HG03571 (cell line): ENCODE results near the gene SPACA4.
"Not testable (repeated sequence)": the region's sequence is repeated elsewhere in the genome, so short reads cannot be mapped to it uniquely, and the experiment has no call there.

ENCODE experiments used
- ATAC-seq: cut with Tn5 transposase; IDR thresholded peaks from one replicate; pipeline ENCODE4 v1.9.1; 2021; ENCODE audit not compliant: unreplicated experiment

Gene SPACA4

DNA sequence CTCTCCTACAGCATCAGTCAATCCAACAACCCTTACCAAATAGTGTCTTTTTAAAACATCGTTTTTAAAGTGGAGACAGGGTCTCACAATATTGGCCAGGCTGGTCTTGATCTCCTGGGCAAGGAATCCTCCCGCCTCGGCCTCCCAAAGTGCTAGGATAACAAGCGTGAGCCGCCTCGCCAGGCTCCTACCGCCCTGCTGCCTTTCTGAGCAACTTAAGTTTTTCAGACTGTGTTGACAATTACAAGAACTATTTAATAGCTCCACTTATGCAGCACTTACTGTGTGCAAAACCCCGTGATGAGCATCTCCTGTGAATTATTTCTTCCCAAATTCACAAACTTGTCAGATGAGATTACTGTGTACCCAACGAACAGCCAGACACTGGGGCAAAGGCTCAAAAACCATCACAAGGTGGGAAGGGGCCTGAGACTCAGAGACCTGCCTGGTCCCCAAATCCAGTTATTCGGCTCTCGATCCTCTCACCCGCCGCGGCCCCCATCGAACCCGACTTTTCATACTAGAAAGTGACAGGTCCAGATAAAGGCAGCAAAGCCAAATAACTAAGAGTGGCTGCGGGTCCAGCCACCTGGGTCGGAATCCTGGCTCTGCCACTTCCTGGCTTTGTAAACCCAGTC, 11.9 kb downstream of the SPACA4 start:
- no peak for ATAC-seq

DNA sequence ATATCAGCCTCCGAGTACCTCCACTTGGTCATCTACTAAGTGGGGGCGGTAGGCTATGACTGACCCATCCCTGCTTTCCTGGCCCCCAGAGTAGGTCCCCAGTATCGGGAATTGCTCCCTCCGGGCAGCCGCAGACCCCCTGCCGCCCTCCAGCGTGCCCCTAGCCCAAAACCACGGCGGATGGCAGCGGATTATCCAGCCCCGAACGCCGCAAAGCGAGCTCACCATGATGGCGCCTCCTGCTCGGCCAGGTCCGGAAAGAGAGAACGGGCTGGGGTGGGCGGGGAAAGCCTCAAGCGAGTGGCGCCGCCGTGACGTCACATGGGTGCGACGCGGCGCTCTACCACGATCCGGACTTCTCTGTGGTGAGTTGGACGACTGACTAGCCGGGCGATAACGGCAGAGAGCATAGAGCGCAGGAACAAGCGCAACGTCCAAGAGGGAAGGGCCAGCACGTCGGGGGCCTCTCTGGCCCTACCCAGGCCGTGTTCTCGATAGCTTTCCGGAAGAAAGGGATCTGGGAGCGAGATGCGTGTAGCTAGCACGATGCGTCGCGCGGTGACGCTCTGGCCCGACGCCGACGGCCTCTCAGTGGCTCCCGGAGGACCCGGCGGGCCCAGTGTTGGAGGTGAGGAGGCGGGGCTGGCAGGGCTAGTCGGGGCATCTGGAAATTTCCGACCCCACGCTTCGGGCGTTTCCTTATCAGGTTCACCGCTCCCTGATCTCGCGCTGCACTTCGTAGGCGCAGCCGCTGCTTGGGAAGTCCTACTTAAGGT, 12.6 kb downstream of the SPACA4 start, which contains the start of the genes RPL18 and SPHK2:
Gene RPL18 (minus strand): TSS at position 263 of the 776 bp plus-strand sequence. CDS start 35 bp downstream, at position 228.
Gene SPHK2 (plus strand): TSS at position 591 of the 776 bp plus-strand sequence. CDS start 1,009 bp downstream, outside the sequence.
- peak; percentile 75 for ATAC-seq

GRCh38 chr19:48619692-48620585, 13.4 kb downstream of the SPACA4 start:
- ATAC-seq = no peak

- no peak for ATAC-seq
Observed at GRCh38 chr19:48623556-48624066, 17.1 kb downstream of the SPACA4 start.

DNA sequence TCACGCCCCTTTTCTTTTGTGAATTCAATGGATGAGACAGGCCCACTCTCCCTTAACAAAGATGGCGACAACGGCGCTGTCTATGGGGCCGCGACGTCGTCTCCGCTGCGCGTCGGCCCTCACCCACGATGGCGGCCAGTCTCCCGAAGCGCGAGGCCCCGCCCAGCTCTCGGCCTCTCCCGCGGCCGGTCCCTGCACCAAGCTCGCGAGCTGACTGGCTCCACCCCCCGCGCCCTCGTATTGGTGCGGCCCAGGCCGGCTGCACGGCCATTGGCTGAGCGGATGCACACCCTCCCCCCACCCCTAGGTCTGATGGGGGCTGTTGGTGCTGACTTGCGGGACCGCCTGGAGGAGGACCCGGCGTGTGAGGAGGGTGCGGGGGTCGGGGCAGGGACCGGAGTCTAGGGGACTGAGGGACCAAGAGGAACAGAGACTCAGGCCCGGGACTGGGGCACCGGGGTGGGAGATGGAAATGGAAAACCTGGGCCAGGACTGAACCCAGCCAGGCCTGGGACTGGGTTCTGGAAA, 17.6 kb downstream of the SPACA4 start:
- peak; percentile 45 for ATAC-seq

GRCh38 chr19:48624791-48625723, 18.5 kb downstream of the SPACA4 start:
- ATAC-seq = no peak

GRCh38 chr19:48625891-48626327, 19.4 kb downstream of the SPACA4 start:
- no peak for ATAC-seq

DNA sequence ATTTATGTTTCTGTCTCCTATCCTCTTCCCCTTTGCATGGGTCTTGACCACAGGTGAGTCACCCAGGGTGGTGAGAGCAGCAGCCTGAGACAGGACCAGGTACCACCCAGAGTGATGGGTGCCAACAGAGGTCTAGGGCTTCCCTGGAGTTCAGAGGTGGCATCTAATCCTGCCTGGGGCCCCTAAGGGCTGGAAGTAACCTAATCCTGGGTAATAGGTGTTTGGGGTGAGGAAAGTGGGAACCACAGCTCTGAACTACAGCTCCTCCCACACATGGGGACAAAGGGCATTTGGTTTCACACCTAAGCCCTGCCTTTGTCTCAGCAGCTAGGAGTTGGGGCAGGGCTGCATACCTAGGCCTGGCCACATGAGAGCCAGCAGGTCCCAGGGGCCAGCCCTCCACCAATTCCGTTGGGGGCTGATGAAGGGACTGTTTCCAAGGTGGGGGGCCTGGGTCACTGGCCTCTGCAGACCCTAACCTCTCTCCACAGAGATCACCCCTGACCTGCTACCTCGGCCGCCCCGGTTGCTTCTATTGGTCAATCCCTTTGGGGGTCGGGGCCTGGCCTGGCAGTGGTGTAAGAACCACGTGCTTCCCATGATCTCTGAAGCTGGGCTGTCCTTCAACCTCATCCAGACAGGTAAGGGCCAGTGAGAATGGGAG, 20.8 kb downstream of the SPACA4 start:
- ATAC-seq = no peak

DNA sequence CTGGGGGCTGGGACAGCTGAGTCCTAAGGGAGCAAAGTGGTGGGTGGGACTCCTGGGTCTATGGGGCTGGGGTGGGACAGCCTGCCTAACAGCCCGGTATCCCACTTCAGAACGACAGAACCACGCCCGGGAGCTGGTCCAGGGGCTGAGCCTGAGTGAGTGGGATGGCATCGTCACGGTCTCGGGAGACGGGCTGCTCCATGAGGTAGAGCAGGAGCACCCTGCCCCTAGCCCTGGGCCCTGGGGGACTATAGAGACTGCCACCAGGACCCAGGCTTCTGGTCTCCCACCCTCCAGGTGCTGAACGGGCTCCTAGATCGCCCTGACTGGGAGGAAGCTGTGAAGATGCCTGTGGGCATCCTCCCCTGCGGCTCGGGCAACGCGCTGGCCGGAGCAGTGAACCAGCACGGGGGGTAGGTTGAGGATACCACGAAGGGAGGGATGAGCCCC, 21.3 kb downstream of the SPACA4 start:
- ATAC-seq = no peak

DNA sequence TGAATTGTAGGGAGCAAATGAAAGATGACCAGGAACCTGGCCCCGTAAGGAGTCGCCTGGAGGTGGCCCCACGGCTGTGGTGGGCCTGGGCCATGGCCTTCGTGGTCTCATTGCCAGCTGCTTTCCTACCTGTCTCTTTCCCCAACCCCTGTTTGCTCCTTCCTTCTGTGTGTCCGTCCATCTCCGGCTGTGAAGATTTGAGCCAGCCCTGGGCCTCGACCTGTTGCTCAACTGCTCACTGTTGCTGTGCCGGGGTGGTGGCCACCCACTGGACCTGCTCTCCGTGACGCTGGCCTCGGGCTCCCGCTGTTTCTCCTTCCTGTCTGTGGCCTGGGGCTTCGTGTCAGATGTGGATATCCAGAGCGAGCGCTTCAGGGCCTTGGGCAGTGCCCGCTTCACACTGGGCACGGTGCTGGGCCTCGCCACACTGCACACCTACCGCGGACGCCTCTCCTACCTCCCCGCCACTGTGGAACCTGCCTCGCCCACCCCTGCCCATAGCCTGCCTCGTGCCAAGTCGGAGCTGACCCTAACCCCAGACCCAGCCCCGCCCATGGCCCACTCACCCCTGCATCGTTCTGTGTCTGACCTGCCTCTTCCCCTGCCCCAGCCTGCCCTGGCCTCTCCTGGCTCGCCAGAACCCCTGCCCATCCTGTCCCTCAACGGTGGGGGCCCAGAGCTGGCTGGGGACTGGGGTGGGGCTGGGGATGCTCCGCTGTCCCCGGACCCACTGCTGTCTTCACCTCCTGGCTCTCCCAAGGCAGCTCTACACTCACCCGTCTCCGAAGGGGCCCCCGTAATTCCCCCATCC, 22.1 kb downstream of the SPACA4 start:
- ATAC-seq = no peak

DNA sequence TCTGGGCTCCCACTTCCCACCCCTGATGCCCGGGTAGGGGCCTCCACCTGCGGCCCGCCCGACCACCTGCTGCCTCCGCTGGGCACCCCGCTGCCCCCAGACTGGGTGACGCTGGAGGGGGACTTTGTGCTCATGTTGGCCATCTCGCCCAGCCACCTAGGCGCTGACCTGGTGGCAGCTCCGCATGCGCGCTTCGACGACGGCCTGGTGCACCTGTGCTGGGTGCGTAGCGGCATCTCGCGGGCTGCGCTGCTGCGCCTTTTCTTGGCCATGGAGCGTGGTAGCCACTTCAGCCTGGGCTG, 22.7 kb downstream of the SPACA4 start:
- ATAC-seq = no peak

DNA sequence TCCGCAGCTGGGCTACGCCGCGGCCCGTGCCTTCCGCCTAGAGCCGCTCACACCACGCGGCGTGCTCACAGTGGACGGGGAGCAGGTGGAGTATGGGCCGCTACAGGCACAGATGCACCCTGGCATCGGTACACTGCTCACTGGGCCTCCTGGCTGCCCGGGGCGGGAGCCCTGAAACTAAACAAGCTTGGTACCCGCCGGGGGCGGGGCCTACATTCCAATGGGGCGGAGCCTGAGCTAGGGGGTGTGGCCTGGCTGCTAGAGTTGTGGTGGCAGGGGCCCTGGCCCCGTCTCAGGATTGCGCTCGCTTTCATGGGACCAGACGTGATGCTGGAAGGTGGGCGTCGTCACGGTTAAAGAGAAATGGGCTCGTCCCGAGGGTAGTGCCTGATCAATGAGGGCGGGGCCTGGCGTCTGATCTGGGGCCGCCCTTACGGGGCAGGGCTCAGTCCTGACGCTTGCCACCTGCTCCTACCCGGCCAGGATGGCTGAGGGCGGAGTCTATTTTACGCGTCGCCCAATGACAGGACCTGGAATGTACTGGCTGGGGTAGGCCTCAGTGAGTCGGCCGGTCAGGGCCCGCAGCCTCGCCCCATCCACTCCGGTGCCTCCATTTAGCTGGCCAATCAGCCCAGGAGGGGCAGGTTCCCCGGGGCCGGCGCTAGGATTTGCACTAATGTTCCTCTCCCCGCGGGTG, 23.2 kb downstream of the SPACA4 start:
- ATAC-seq = no peak

- ATAC-seq = no peak
Observed at GRCh38 chr19:48630296-48631063, 23.9 kb downstream of the SPACA4 start.

GRCh38 chr19:48631225-48631624, 24.7 kb downstream of the SPACA4 start:
- no peak for ATAC-seq

DNA sequence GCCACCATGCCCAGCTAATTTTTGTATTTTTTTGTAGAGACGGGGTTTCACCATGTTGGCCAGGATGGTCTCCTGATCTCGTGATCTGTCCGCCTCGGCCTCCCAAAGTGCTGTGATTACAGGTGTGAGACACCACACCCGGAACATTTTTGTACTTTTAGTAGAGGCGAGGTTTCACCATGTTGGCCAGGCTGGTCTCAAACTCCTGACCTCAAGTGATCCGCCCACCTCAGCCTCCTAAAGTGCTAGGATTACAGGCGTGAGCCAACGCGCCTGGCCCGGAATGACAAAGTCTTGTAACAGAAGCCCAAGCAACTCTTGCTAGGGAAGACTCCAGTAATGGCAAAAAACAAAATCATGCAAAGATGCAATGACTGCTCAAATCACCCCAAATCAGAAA, 25.7 kb downstream of the SPACA4 start:
- ATAC-seq = not testable (repeated sequence)

DNA sequence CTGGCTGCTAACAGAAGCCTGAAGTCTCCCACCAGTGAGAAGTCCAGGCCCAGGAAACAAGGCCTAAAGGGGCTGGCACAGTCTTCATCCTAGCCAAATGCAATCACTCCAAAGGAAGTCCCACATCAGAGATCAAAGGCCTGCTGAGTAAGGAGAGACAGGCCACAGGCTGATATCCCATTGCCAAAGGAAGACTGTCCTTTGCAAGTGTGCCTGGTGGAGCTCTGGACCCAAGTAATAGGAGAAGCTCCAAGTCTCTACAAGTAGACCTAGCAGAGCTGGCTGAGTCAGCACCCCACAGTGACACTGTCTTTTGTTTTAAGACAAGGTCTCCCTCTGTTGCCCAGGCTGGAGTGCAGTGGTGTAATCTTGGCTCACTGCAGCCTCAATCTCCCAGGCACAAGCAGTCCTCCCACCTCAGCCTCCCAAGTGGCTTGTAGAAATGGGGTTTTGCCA, 26.2 kb downstream of the SPACA4 start:
- ATAC-seq = no peak
